Lung (tissue), 16 donors: Measurements from ENCODE around the gene PDE12. TPM values are rescaled to one million over a fixed set of nuclear protein-coding genes. Genes with fewer than 3 reads are reported as not detected.

Source experiments
- ATAC-seq: fragments of 200-7000 bp; cut with Tn5 transposase; one replicate; pipeline ENCODE4 v1.9.1; 2020; ENCODE audit warnings: moderate number of reproducible peaks; ENCODE audit not compliant: insufficient read depth, low FRiP score
- DNase-seq, 3 donors: peaks; one replicate each; pipeline ENCODE4 v3.0.0-alpha.2; 2013 to 2017
- H3K27ac ChIP-seq, 2 donors: one replicate each; pipeline ENCODE4 v1.5.1; 2013; ENCODE audit warnings: mild to moderate bottlenecking in 2 of 2, moderate library complexity in 2 of 2, control low read depth in 1 of 2, inconsistent platforms in 1 of 2, low read depth in 1 of 2, low read length in 1 of 2
- H3K27me3 ChIP-seq, 3 donors: one replicate each; pipeline ENCODE4 v1.5.1; 2013; ENCODE audit warnings: low read length in 2 of 3; ENCODE audit not compliant: control insufficient read depth in 3 of 3, insufficient read depth in 3 of 3
- H3K36me3 ChIP-seq, 4 donors: one replicate each; pipeline ENCODE4 v1.5.1; 2013; ENCODE audit warnings: low read length in 4 of 4, mild to moderate bottlenecking in 1 of 4, moderate library complexity in 1 of 4; ENCODE audit not compliant: control insufficient read depth in 4 of 4, insufficient read depth in 4 of 4
- H3K4me1 ChIP-seq, 5 donors: one replicate each; pipeline ENCODE4 v1.5.1; 2013; ENCODE audit warnings: low read length in 5 of 5, mild to moderate bottlenecking in 2 of 5, moderate library complexity in 1 of 5; ENCODE audit not compliant: control insufficient read depth in 5 of 5, insufficient read depth in 5 of 5
- H3K4me3 ChIP-seq: one replicate; pipeline ENCODE4 v1.5.1; 2013; ENCODE audit warnings: mild to moderate bottlenecking, control low read depth, moderate library complexity
- H3K9ac ChIP-seq, 2 donors: one replicate each; pipeline ENCODE4 v1.5.1; 2013; ENCODE audit warnings: low read length in 2 of 2, control low read depth in 1 of 2; ENCODE audit not compliant: insufficient read depth in 1 of 2
- H3K9me3 ChIP-seq, 4 donors: one replicate each; pipeline ENCODE4 v1.5.1; 2013; ENCODE audit warnings: low read length in 3 of 4, mild to moderate bottlenecking in 1 of 4, moderate library complexity in 1 of 4; ENCODE audit not compliant: control insufficient read depth in 4 of 4, insufficient read depth in 3 of 4
- WGBS, 2 donors: extraction: QIAGEN DNeasy Blood & Tissue Kit; methylation state at CpG; one replicate each; pipeline ENCODE4 v1.1.7; 2013; 5-methylcytosine and 5-hydroxymethylcytosine counted together
- long read RNA-seq, 5 donors: transcript quantifications; one replicate each; lab custom pipeline, GENCODE V29; 2026
- polyA plus RNA-seq, 2 donors: library from polyadenylated mRNA; stranded (reverse); fragments of 200-250 nt; gene quantifications; one replicate each; pipeline ENCODE4 v1.2.1, GENCODE V29; 2013
- total RNA-seq, 2 donors: library from RNA; depleted of rRNA in 1 of 2; stranded (reverse); fragments of >200 nt in 1 of 2; gene quantifications; one replicate each; pipeline ENCODE4 v1.2.1, GENCODE V29; 2014 to 2021
- TF ChIP-seq, protein P1 (sequence below): IDR thresholded peaks from 2 replicates; pipeline ENCODE4 v1.5.1; 2012; ENCODE audit warnings: mild to moderate bottlenecking; ENCODE audit errors: control extremely low read depth, extremely low read depth
- donor health status: control.
- donor health status: control.
- donor health status: Bipolar disorder and iron deficiency.
- donor health status: healthy.
- donor health status: DM: yes; HTN: yes; CAD: no.

The PDE12 gene, protein sequence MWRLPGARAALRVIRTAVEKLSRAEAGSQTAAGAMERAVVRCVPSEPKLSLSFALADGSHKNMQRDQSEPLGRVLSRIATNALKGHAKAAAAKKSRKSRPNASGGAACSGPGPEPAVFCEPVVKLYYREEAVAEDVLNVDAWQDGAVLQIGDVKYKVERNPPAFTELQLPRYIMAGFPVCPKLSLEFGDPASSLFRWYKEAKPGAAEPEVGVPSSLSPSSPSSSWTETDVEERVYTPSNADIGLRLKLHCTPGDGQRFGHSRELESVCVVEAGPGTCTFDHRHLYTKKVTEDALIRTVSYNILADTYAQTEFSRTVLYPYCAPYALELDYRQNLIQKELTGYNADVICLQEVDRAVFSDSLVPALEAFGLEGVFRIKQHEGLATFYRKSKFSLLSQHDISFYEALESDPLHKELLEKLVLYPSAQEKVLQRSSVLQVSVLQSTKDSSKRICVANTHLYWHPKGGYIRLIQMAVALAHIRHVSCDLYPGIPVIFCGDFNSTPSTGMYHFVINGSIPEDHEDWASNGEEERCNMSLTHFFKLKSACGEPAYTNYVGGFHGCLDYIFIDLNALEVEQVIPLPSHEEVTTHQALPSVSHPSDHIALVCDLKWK
- total RNA-seq (10 to 100 TPM; 10.5 to 24.5 TPM), polyA plus RNA-seq (1 to 10 TPM; 3.9 to 9.3 TPM)
- long read RNA-seq, donor 1, full-length matches to known transcripts = 4 of 4 reads
- long read RNA-seq, donor 1, partial matches to known transcripts = 0 of 4 reads
- long read RNA-seq, donor 1, other reads (novel, unspliced or antisense) = 0 of 4 reads
- long read RNA-seq, donor 2, full-length matches to known transcripts = 2 of 2 reads
- long read RNA-seq, donor 2, partial matches to known transcripts = 0 of 2 reads
- long read RNA-seq, donor 2, other reads (novel, unspliced or antisense) = 0 of 2 reads
- long read RNA-seq, donor 3, full-length matches to known transcripts = 1 of 91 reads
- long read RNA-seq, donor 3, partial matches to known transcripts = 90 of 91 reads
- long read RNA-seq, donor 3, other reads (novel, unspliced or antisense) = 0 of 91 reads
- long read RNA-seq, donor 4, full-length matches to known transcripts = 1 of 1 reads
- long read RNA-seq, donor 4, partial matches to known transcripts = 0 of 1 reads
- long read RNA-seq, donor 4, other reads (novel, unspliced or antisense) = 0 of 1 reads
- long read RNA-seq, donor 5, full-length matches to known transcripts = 9 of 9 reads
- long read RNA-seq, donor 5, partial matches to known transcripts = 0 of 9 reads
- long read RNA-seq, donor 5, other reads (novel, unspliced or antisense) = 0 of 9 reads

DNA sequence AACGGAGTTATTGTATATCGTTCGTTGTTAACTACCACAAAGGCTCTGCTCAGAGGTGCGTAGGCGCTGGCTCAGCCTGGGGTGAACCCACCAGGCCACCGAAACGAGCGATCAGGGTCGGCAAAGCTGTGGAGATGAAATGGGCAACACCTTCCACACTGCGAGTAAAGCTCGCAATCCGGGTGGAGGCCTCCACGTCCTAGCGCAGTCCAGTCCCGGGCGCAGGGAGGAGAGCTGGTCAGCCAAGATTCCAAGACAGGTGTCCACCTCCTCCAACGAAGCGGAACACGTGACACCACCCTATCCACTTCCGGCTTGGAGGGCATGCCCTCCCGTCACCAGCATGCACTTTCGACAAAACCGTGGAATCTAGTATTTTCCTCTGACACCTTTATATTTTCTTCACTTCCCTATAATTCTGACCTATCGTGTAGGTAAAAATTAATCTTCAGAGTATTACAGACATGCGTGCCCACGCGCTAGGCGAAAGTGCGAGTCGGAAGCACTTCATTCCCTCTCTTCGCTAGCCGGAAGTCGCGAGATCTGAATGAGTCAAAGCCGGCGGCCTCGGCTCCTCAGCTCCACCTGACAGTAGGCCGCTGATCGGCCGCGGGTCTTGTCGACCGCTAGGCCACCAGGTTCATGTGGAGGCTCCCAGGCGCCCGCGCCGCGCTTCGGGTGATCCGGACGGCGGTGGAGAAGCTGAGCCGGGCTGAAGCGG, at the start of gene PDE12:
TSS of gene PDE12 (plus strand) at position 537 of the 721 bp plus-strand sequence. CDS start at position 643, 106 bp downstream.
- 0% methylated on average over 54 of the region's 54 CpGs for WGBS, 2 donors

DNA sequence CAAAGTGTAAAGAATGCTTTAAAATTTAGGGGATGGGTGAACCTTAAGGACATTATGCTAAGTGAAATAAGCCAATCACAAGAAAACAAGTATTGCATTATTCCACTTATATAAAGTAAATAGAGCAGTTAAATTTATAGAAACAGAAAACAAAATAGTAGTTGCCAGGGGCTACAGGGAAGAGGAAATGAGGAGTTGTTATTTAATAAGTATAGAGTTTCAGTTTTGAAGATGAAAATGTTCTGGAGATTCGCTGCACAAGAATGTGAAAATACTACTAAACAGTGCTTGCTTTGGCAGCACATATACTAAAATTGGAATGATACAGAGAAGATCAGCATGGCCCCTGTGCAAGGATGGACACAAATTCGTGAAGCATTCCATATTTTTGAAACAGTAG, 43.9 kb upstream of the PDE12 start:
- WGBS, 2 donors = 64 to 85% methylated on average over 2 of the region's 2 CpGs
- Histone ChIP-seq H3K27me3 (no peaks in the 10 kb centered on the region), H3K9me3 (no peaks in the 10 kb centered on the region), H3K36me3 (no peaks in the 10 kb centered on the region), H3K9ac (no peak overlapping the region), H3K4me3 (no peak overlapping the region), H3K4me1 (no peaks in the 10 kb centered on the region), H3K27ac (no peak overlapping the region)
- ATAC-seq (no peak), DNase-seq (peak in 2 of 3 donors; percentile 2 to 7)
- TF ChIP-seq, protein P1, sequence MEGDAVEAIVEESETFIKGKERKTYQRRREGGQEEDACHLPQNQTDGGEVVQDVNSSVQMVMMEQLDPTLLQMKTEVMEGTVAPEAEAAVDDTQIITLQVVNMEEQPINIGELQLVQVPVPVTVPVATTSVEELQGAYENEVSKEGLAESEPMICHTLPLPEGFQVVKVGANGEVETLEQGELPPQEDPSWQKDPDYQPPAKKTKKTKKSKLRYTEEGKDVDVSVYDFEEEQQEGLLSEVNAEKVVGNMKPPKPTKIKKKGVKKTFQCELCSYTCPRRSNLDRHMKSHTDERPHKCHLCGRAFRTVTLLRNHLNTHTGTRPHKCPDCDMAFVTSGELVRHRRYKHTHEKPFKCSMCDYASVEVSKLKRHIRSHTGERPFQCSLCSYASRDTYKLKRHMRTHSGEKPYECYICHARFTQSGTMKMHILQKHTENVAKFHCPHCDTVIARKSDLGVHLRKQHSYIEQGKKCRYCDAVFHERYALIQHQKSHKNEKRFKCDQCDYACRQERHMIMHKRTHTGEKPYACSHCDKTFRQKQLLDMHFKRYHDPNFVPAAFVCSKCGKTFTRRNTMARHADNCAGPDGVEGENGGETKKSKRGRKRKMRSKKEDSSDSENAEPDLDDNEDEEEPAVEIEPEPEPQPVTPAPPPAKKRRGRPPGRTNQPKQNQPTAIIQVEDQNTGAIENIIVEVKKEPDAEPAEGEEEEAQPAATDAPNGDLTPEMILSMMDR = no peak

More for the DNA sequence above, at the start of gene PDE12:
- H3K36me3 ChIP-seq = peaks cover 0 to 3% (median 2%) of the 10 kb centered on the region in 4 donors
- peak within 1 kb of the TSS; percentile 81 to 82 for H3K9ac ChIP-seq
- ATAC-seq = peak; percentile 90
- H3K4me3 ChIP-seq = peak within 1 kb of the TSS; percentile 91
- no peaks in the 10 kb centered on the region for H3K9me3 ChIP-seq
- peak within 1 kb of the TSS; percentile 88 to 97 for H3K27ac ChIP-seq
- peak; percentile 85 to 93 (median 88) for DNase-seq
- H3K27me3 ChIP-seq = no peaks in the 10 kb centered on the region
- H3K4me1 ChIP-seq = peaks cover 0 to 25% (median 8%) of the 10 kb centered on the region in 5 donors
- TF ChIP-seq, protein P1 = no peak

DNA sequence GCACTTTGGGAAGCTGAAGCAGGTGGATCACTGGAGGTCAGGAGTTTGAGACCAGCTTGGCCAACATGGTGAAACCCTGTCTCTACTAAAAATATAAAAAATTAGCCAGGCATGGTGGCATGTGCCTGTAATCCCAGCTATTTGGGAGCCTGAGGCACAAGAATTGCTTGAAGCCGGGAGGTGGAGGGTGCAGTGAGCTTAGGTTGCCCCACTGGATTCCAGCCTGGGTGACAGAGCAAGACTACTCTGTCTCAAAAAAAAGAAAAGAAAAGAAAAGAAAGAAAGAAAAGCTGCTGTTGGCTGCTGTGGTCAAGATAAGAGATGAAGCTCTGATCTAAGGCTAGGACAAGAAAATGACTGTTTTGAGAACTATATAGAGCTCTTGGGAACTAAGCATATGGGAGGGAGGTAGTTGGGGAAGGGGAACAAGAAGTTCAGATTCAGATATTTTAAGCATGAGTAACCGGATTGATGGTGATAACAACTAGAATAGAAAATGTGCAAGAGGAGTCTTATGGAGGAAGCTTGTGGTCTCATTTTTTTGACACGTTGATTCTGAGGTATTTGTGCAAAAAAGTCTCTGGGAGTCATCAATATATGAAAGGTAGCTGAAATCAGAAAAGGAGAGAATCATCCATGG, 37.7 kb upstream of the PDE12 start:
- peaks cover 0 to 3% (median 0%) of the 10 kb centered on the region in 4 donors for H3K9me3 ChIP-seq
- no peaks in the 10 kb centered on the region for H3K4me1 ChIP-seq
- H3K36me3 ChIP-seq = no peaks in the 10 kb centered on the region
- DNase-seq (no peak), ATAC-seq (no peak)
- no peak overlapping the region for H3K4me3 ChIP-seq
- H3K27ac ChIP-seq = no peak overlapping the region
- WGBS, 2 donors = 51 to 59% methylated on average over 3 of the region's 3 CpGs
- TF ChIP-seq, protein P1 = no peak
- H3K9ac ChIP-seq = no peak overlapping the region
- H3K27me3 ChIP-seq = no peaks in the 10 kb centered on the region
